ENCODE measurements around the gene AGL. TPM values are rescaled to one million over a fixed set of nuclear protein-coding genes. Genes with fewer than 3 reads are reported as not detected.
"Not testable (repeated sequence)": the region's sequence is repeated elsewhere in the genome, so short reads cannot be mapped to it uniquely, and the experiment has no call there.

AGL gene
- total and polyA plus RNA-seq, 2 donors = 9.5 to 12.0 TPM

DNA sequence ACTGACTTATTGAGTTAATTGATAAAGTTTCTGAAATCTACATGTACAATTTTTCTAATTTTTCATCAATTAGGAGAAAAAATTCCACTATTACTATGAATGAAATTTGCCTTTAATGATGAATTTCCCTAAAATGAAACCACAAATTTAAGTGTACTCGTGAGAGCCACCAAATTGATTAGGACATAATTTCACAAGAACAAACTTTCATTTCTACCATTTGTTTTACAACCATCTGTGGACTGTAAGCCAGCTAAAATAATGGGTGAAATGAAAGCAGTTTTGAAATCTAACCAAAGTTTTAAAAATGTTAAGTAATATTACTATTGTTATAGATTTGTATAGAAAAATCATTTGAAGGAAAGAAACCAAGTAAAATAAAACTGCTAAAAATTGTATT lies 41.8 kb downstream of the AGL start:
- Histone ChIP-seq H3K4me3 (ENCODE audit: low read length in 2 of 2) (no peak overlapping the region), H3K27me3 (ENCODE audit: control insufficient read depth in 2 of 2, insufficient read depth in 1 of 2, low read length in 1 of 2) (no peaks in the 10 kb centered on the region), H3K36me3 (ENCODE audit: control insufficient read depth in 2 of 2, insufficient read depth in 2 of 2, low read length in 1 of 2) (peaks cover 7 to 21% of the 10 kb centered on the region in 2 donors), H3K9me3 (ENCODE audit: control insufficient read depth in 2 of 2, insufficient read depth in 1 of 2, low read length in 1 of 2) (no peaks in the 10 kb centered on the region), H3K4me1 (ENCODE audit: control insufficient read depth in 2 of 2, insufficient read depth in 2 of 2, low read length in 2 of 2) (no peaks in the 10 kb centered on the region), H3K27ac (ENCODE audit: low read depth in 1 of 2, low read length in 1 of 2) (no peak overlapping the region)
- DNase-seq (ENCODE audit: low read depth in 6 of 9, low spot score in 9 of 9) = no peak
- 97% methylated on average over 1 of the region's 1 CpG for WGBS

DNA sequence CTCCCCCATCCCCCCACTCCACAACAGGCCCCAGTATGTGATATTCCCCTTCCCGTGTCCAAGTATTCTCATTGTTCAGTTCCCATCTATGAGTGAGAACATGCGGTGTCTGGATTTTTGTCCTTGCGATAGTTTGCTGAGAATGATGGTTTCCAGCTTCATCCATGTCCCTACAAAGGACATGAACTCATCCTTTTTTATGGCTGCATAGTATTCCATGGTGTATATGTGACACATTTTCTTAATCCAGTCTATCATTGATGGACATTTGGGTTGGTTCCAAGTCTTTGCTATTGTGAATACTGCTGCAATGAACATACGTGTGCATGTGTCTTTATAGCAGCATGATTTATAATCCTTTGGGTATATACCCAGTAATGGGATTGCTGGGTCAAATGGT lies 53.1 kb downstream of the AGL start:
- not testable (repeated sequence) for H3K9me3 ChIP-seq (ENCODE audit: control insufficient read depth in 2 of 2, insufficient read depth in 1 of 2, low read length in 1 of 2); H3K27me3 ChIP-seq (ENCODE audit: control insufficient read depth in 2 of 2, insufficient read depth in 1 of 2, low read length in 1 of 2); H3K4me1 ChIP-seq (ENCODE audit: control insufficient read depth in 2 of 2, insufficient read depth in 2 of 2, low read length in 2 of 2); H3K4me3 ChIP-seq (ENCODE audit: low read length in 2 of 2); DNase-seq (ENCODE audit: low read depth in 6 of 9, low spot score in 9 of 9); H3K27ac ChIP-seq (ENCODE audit: low read depth in 1 of 2, low read length in 1 of 2); H3K36me3 ChIP-seq (ENCODE audit: control insufficient read depth in 2 of 2, insufficient read depth in 2 of 2, low read length in 1 of 2)
- WGBS = 100% methylated on average over 4 of the region's 4 CpGs

DNA sequence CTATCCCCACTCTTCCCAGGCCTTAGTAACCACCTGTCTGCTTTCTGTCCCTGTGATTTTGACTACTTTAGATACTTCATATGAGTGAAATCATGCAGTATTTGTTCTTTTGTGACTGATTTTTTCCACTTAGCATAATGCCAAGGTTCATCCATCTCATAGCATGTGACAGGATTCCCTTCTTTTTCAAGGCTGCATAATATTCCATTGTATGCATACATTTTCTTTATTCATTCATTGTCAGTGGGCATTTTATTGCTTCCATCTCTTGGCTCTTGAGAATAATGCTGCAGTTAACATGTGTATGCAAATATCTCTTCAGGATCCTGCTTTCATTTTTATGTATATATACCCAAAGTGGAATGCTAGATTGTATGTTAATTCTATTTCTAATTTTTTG lies 56.4 kb downstream of the AGL start:
- Histone ChIP-seq H3K36me3 (ENCODE audit: control insufficient read depth in 2 of 2, insufficient read depth in 2 of 2, low read length in 1 of 2) (peaks cover 5 to 6% of the 10 kb centered on the region in 2 donors), H3K4me1 (ENCODE audit: control insufficient read depth in 2 of 2, insufficient read depth in 2 of 2, low read length in 2 of 2) (no peaks in the 10 kb centered on the region), H3K4me3 (ENCODE audit: low read length in 2 of 2) (no peak overlapping the region), H3K27me3 (ENCODE audit: control insufficient read depth in 2 of 2, insufficient read depth in 1 of 2, low read length in 1 of 2) (no peaks in the 10 kb centered on the region), H3K9me3 (ENCODE audit: control insufficient read depth in 2 of 2, insufficient read depth in 1 of 2, low read length in 1 of 2) (no peaks in the 10 kb centered on the region), H3K27ac (ENCODE audit: low read depth in 1 of 2, low read length in 1 of 2) (no peak overlapping the region)
- DNase-seq (ENCODE audit: low read depth in 6 of 9, low spot score in 9 of 9) = no peak

DNA sequence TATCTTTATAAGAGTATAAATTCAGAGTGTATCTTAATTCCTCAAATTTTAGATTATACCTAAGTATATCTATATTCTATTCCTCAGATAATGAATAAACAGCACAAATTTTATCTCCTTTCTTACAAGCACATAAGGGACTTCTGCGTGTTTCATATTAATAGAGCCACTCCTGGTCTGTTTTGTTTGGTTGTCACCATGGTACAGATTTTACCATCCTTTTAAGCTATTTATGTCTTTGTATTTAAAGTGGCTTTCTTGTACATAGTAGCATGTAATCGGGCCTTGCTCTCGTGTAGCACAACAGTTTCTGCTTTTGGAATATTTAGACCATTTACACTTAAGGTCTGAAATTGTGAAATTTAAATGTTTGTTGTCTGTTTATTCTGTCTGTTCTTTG lies 67.1 kb downstream of the AGL start:
- no peaks in the 10 kb centered on the region for H3K4me1 ChIP-seq (ENCODE audit: control insufficient read depth in 2 of 2, insufficient read depth in 2 of 2, low read length in 2 of 2)
- no peak overlapping the region for H3K27ac ChIP-seq (ENCODE audit: low read depth in 1 of 2, low read length in 1 of 2)
- H3K27me3 ChIP-seq (ENCODE audit: control insufficient read depth in 2 of 2, insufficient read depth in 1 of 2, low read length in 1 of 2) = no peaks in the 10 kb centered on the region
- DNase-seq (ENCODE audit: low read depth in 6 of 9, low spot score in 9 of 9) = no peak
- no peak overlapping the region for H3K4me3 ChIP-seq (ENCODE audit: low read length in 2 of 2)
- peaks cover 3 to 14% of the 10 kb centered on the region in 2 donors for H3K36me3 ChIP-seq (ENCODE audit: control insufficient read depth in 2 of 2, insufficient read depth in 2 of 2, low read length in 1 of 2)
- no peaks in the 10 kb centered on the region for H3K9me3 ChIP-seq (ENCODE audit: control insufficient read depth in 2 of 2, insufficient read depth in 1 of 2, low read length in 1 of 2)
- 99% methylated on average over 3 of the region's 3 CpGs for WGBS

DNA sequence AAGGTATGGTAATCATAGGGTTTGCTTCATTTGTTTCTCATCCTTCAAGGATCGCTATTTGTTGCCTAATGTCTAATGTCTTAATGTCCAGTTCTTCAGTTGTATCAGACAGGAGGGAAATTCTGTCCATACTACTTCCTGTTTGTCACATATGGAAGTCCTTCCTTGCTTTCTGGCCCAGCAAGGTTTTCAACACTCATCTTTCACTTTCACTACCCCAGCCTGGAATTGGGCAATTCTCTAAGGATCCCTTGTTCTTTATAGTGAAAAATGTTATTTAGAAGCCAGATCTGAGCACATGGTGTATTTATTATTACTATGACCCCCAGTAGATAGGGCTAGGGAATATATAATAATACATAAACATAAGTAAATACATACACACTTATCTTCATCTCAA lies 69.1 kb downstream of the AGL start:
- DNase-seq (ENCODE audit: low read depth in 6 of 9, low spot score in 9 of 9) = no peak
- H3K4me1 ChIP-seq (ENCODE audit: control insufficient read depth in 2 of 2, insufficient read depth in 2 of 2, low read length in 2 of 2) = no peaks in the 10 kb centered on the region
- H3K9me3 ChIP-seq (ENCODE audit: control insufficient read depth in 2 of 2, insufficient read depth in 1 of 2, low read length in 1 of 2) = no peaks in the 10 kb centered on the region
- peaks cover 0 to 1% of the 10 kb centered on the region in 2 donors for H3K36me3 ChIP-seq (ENCODE audit: control insufficient read depth in 2 of 2, insufficient read depth in 2 of 2, low read length in 1 of 2)
- H3K4me3 ChIP-seq (ENCODE audit: low read length in 2 of 2) = no peak overlapping the region
- no peaks in the 10 kb centered on the region for H3K27me3 ChIP-seq (ENCODE audit: control insufficient read depth in 2 of 2, insufficient read depth in 1 of 2, low read length in 1 of 2)
- H3K27ac ChIP-seq (ENCODE audit: low read depth in 1 of 2, low read length in 1 of 2) = no peak overlapping the region
- 91% methylated on average over 1 of the region's 1 CpG for WGBS

DNA sequence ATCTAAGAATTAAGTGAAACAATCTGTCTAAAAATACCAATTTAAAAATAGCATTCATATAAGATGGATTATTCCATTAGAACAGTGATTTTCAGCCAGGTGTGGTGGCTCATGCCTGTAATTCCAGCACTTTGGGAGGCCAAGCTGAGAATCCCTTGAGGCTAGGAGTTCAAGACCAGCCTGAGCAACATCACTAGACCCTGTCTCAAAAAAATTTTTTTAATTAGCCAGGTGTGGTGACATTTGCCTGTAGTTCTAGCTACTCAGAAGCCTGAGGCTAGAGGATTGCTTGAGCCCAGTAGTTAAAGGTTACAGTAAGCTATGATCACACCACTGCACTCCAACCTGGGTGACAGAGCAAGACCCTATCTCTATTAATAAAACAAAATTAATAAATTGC lies 84.6 kb downstream of the AGL start:
- no peaks in the 10 kb centered on the region for H3K4me1 ChIP-seq (ENCODE audit: control insufficient read depth in 2 of 2, insufficient read depth in 2 of 2, low read length in 2 of 2)
- H3K4me3 ChIP-seq (ENCODE audit: low read length in 2 of 2) = no peak overlapping the region
- no peaks in the 10 kb centered on the region for H3K27me3 ChIP-seq (ENCODE audit: control insufficient read depth in 2 of 2, insufficient read depth in 1 of 2, low read length in 1 of 2)
- no peak for DNase-seq (ENCODE audit: low read depth in 6 of 9, low spot score in 9 of 9)
- H3K36me3 ChIP-seq (ENCODE audit: control insufficient read depth in 2 of 2, insufficient read depth in 2 of 2, low read length in 1 of 2) = no peaks in the 10 kb centered on the region
- H3K9me3 ChIP-seq (ENCODE audit: control insufficient read depth in 2 of 2, insufficient read depth in 1 of 2, low read length in 1 of 2) = peaks cover 1 to 6% of the 10 kb centered on the region in 2 donors
- H3K27ac ChIP-seq (ENCODE audit: low read depth in 1 of 2, low read length in 1 of 2) = no peak overlapping the region

DNA sequence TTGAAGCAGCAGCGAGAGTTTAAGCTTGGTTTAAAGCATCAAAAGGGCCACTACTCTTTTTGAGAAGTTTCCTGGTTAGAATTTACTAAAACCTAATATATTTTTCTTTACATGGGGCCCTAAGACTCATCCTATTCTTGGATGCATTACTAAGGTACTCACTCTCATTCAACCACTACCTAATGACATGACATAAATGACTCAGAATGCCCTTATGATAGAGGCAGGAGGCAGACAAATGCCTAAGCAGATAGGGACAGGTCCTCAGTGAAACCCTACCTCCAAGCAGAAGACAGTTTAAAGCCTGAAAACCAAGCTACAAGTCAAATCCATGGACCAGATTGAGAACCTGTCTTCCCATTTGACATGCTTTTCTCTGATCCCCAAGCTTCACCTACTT lies 85.4 kb downstream of the AGL start:
- 95% methylated on average over 1 of the region's 1 CpG for WGBS
- no peaks in the 10 kb centered on the region for H3K27me3 ChIP-seq (ENCODE audit: control insufficient read depth in 2 of 2, insufficient read depth in 1 of 2, low read length in 1 of 2)

DNA sequence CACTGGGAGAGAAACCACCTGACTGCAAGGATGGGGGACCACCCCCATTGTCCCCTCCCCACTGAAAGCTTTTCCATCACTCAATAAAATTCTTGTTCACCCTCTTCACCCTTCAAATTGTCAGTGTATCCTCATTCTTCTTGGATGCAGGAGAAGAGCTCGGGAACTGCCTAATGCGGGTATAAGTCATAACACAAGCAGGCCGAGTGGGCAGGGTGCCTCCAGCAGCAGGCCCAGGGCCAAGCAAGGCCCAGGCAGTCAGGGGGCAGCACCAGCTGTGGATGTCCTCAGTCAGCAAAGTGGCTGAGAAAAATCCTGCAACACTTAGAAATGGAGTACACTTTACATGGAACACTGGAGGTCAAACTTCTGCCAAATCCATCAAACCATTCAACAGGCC lies 85.9 kb downstream of the AGL start:
- 100% methylated on average over 3 of the region's 3 CpGs for WGBS
- Histone ChIP-seq H3K27me3 (ENCODE audit: control insufficient read depth in 2 of 2, insufficient read depth in 1 of 2, low read length in 1 of 2) (no peaks in the 10 kb centered on the region), H3K36me3 (ENCODE audit: control insufficient read depth in 2 of 2, insufficient read depth in 2 of 2, low read length in 1 of 2) (no peaks in the 10 kb centered on the region), H3K4me1 (ENCODE audit: control insufficient read depth in 2 of 2, insufficient read depth in 2 of 2, low read length in 2 of 2) (no peaks in the 10 kb centered on the region), H3K27ac (ENCODE audit: low read depth in 1 of 2, low read length in 1 of 2) (no peak overlapping the region), H3K4me3 (ENCODE audit: low read length in 2 of 2) (no peak overlapping the region), H3K9me3 (ENCODE audit: control insufficient read depth in 2 of 2, insufficient read depth in 1 of 2, low read length in 1 of 2) (peaks cover 1 to 6% of the 10 kb centered on the region in 2 donors)
- DNase-seq (ENCODE audit: low read depth in 6 of 9, low spot score in 9 of 9) = no peak

More for the DNA sequence above, 85.4 kb downstream of the AGL start:
- Histone ChIP-seq H3K4me3 (ENCODE audit: low read length in 2 of 2) (no peak overlapping the region), H3K36me3 (ENCODE audit: control insufficient read depth in 2 of 2, insufficient read depth in 2 of 2, low read length in 1 of 2) (no peaks in the 10 kb centered on the region), H3K4me1 (ENCODE audit: control insufficient read depth in 2 of 2, insufficient read depth in 2 of 2, low read length in 2 of 2) (no peaks in the 10 kb centered on the region), H3K9me3 (ENCODE audit: control insufficient read depth in 2 of 2, insufficient read depth in 1 of 2, low read length in 1 of 2) (peaks cover 1 to 6% of the 10 kb centered on the region in 2 donors), H3K27ac (ENCODE audit: low read depth in 1 of 2, low read length in 1 of 2) (no peak overlapping the region)
- DNase-seq (ENCODE audit: low read depth in 6 of 9, low spot score in 9 of 9) = no peak

DNA sequence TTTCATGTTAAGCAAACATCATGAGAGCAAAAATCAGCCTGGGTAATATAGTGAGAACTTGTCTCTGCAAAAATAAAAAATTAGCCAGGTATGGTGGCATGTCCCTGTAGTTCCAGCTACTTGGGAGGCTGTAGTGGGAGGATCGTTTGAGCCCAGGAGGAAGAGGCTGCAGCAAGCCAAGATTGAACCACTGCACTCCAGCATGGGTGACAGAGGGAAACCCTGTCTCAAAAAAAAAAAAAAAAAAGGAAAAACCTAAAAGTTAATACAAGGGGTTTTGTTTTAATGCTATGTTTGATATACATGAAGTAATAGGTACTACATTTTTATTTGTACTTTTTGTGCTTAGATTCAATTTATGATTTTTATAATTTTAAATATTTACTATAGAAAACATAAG lies 92.6 kb downstream of the AGL start:
- no peak overlapping the region for H3K27ac ChIP-seq (ENCODE audit: low read depth in 1 of 2, low read length in 1 of 2)
- peaks cover 0 to 3% of the 10 kb centered on the region in 2 donors for H3K4me1 ChIP-seq (ENCODE audit: control insufficient read depth in 2 of 2, insufficient read depth in 2 of 2, low read length in 2 of 2)
- DNase-seq (ENCODE audit: low read depth in 6 of 9, low spot score in 9 of 9) = no peak
- 100% methylated on average over 1 of the region's 1 CpG for WGBS
- no peaks in the 10 kb centered on the region for H3K36me3 ChIP-seq (ENCODE audit: control insufficient read depth in 2 of 2, insufficient read depth in 2 of 2, low read length in 1 of 2)
- H3K9me3 ChIP-seq (ENCODE audit: control insufficient read depth in 2 of 2, insufficient read depth in 1 of 2, low read length in 1 of 2) = no peaks in the 10 kb centered on the region
- H3K4me3 ChIP-seq (ENCODE audit: low read length in 2 of 2) = no peak overlapping the region
- no peaks in the 10 kb centered on the region for H3K27me3 ChIP-seq (ENCODE audit: control insufficient read depth in 2 of 2, insufficient read depth in 1 of 2, low read length in 1 of 2)

DNA sequence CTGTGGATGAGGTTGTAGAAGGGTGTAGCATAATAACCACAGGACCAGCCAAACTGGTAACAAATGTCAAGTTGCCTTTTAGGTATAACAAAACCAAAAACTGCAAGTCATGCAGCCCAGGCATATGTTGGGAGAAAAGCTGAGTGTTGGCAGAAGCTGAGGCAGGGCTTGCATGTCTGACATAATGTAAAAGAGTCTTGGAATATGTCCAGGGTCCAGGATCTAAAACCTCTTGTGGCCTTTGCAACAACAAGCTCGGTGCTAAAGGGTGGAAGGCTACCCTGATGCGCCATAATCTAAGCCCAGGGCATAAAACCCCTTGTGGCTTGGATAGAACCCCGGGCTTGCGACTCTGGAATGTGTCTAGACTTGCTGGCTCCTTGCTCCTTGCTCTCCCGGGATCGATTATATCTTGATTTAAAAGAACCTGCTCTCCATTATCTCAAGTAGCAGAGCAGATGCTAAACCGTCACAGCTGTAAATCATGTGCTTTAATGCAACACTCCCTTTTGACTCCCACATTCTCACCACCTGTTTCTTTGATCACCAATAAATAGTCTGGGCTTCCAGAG lies 93.1 kb downstream of the AGL start:
- no peak overlapping the region for H3K27ac ChIP-seq (ENCODE audit: low read depth in 1 of 2, low read length in 1 of 2)
- H3K36me3 ChIP-seq (ENCODE audit: control insufficient read depth in 2 of 2, insufficient read depth in 2 of 2, low read length in 1 of 2) = no peaks in the 10 kb centered on the region
- no peak for DNase-seq (ENCODE audit: low read depth in 6 of 9, low spot score in 9 of 9)
- no peak overlapping the region for H3K4me3 ChIP-seq (ENCODE audit: low read length in 2 of 2)
- no peaks in the 10 kb centered on the region for H3K27me3 ChIP-seq (ENCODE audit: control insufficient read depth in 2 of 2, insufficient read depth in 1 of 2, low read length in 1 of 2)
- H3K9me3 ChIP-seq (ENCODE audit: control insufficient read depth in 2 of 2, insufficient read depth in 1 of 2, low read length in 1 of 2) = no peaks in the 10 kb centered on the region
- 93% methylated on average over 7 of the region's 7 CpGs for WGBS
- H3K4me1 ChIP-seq (ENCODE audit: control insufficient read depth in 2 of 2, insufficient read depth in 2 of 2, low read length in 2 of 2) = peaks cover 0 to 3% of the 10 kb centered on the region in 2 donors
